OCI-LY7 (cell line): Measurements from ENCODE around the gene PCED1B. TPM values are rescaled to one million over a fixed set of nuclear protein-coding genes. Genes with fewer than 3 reads are reported as not detected.

ENCODE experiments used
- BruUV-seq: library from RNA; stranded (reverse); fragments of 400-500 nt; replicated peaks from 2 replicates; lab custom pipeline; 2021; lab: Mats Ljungman, UMichigan
- CTCF ChIA-PET: fragments of 300-600 bp; sonication (Branson Sonifier 250); formaldehyde crosslinking; loops from one replicate; lab custom pipeline; 2022; ENCODE audit warnings: antibody characterized with exemption; ENCODE audit not compliant: unreplicated experiment; lab: Charles Lee
- POLR2A ChIA-PET: fragments of 300-600 bp; sonication (Branson Sonifier 250); formaldehyde crosslinking; loops from one replicate; lab custom pipeline; 2022; ENCODE audit warnings: antibody characterized with exemption; lab: Charles Lee
- DNase-seq: peaks from one replicate; pipeline ENCODE4 v3.0.0-alpha.2; 2015; ENCODE audit warnings: low spot score
- H2AFZ ChIP-seq: fragments of 200-600 bp; sonication (generic), shearing (Covaris generic); 2 replicates; pipeline ENCODE4 v1.6.1; 2014; ENCODE audit warnings: mild to moderate bottlenecking, antibody characterized with exemption, low read length, moderate library complexity
- H3K27ac ChIP-seq: fragments of 200-600 bp; sonication (generic); 2 replicates; pipeline ENCODE4 v1.5.1; 2014; ENCODE audit warnings: mixed run types, low read depth, mild to moderate bottlenecking, moderate library complexity, low read length, inconsistent platforms; ENCODE audit not compliant: poor library complexity, severe bottlenecking
- H3K36me3 ChIP-seq: fragments of 200-600 bp; sonication (generic); 2 replicates; pipeline ENCODE4 v1.6.1; 2014; ENCODE audit warnings: mild to moderate bottlenecking, antibody characterized with exemption, low read length, moderate library complexity, mixed read lengths; ENCODE audit not compliant: insufficient read depth
- H3K4me1 ChIP-seq: fragments of 200-600 bp; sonication (generic); 2 replicates; pipeline ENCODE4 v1.5.1; 2014; ENCODE audit warnings: mild to moderate bottlenecking, low read length; ENCODE audit not compliant: insufficient read depth, poor library complexity, severe bottlenecking
- H3K4me2 ChIP-seq: fragments of 200-600 bp; sonication (generic); 2 replicates; pipeline ENCODE4 v1.6.1; 2014; ENCODE audit warnings: mild to moderate bottlenecking, low read length
- H3K4me3 ChIP-seq: fragments of 200-600 bp; sonication (generic); 2 replicates; pipeline ENCODE4 v1.5.1; 2014; ENCODE audit warnings: mild to moderate bottlenecking, low read depth, low read length; ENCODE audit not compliant: poor library complexity, severe bottlenecking
- H3K79me2 ChIP-seq: fragments of 200-600 bp; sonication (generic); 2 replicates; pipeline ENCODE4 v1.6.1; 2016; ENCODE audit warnings: low read depth, mild to moderate bottlenecking, low read length, moderate library complexity, mixed read lengths; ENCODE audit not compliant: insufficient read depth
- H3K9me2 ChIP-seq: fragments of 200-600 bp; sonication (generic); 2 replicates; pipeline ENCODE4 v1.6.1; 2016; ENCODE audit warnings: mild to moderate bottlenecking, low read length, mixed read lengths; ENCODE audit not compliant: insufficient read depth
- H3K9me3 ChIP-seq: fragments of 200-600 bp; sonication (generic); 2 replicates; pipeline ENCODE4 v1.6.1; 2014; ENCODE audit warnings: mild to moderate bottlenecking, mixed run types, low read length, mixed read lengths
- H4K20me1 ChIP-seq: fragments of 200-600 bp; sonication (generic); 2 replicates; pipeline ENCODE4 v1.6.1; 2014; ENCODE audit warnings: mild to moderate bottlenecking, antibody characterized with exemption, low read length, moderate library complexity, mixed read lengths; ENCODE audit not compliant: insufficient read depth
- CTCF ChIP-seq: fragments of 200-600 bp; sonication (generic); conservative IDR thresholded peaks from 2 replicates; pipeline ENCODE4 v1.5.1; 2014; ENCODE audit warnings: mild to moderate bottlenecking, antibody characterized with exemption, low read length, moderate library complexity, mixed read lengths
- EZH2phosphoT487 ChIP-seq: fragments of 200-600 bp; sonication (generic); IDR thresholded peaks from 2 replicates; pipeline ENCODE4 v1.6.1; 2018; ENCODE audit warnings: low read depth, borderline replicate concordance, mild to moderate bottlenecking, mixed run types, antibody characterized with exemption, low read length, moderate library complexity, mixed read lengths
- intact Hi-C: fragments of 100-400 bp; cut with micrococcal nuclease; formaldehyde crosslinking; loops from one replicate; pipeline ENCODE4 v1.10.0; 2022; ENCODE audit not compliant: unreplicated experiment
- total RNA-seq, 2 experiments: library from RNA; depleted of rRNA in 1 of 2; stranded (reverse); fragments of >200 nt in 1 of 2; shearing (Covaris generic) in 1 of 2; gene quantifications; 2 replicates each; pipeline ENCODE4 v1.2.3, GENCODE V29; 2014 to 2022

Gene PCED1B
- total RNA-seq, 2 experiments from 2014 or later, result 8.4 to 24.3 TPM

GRCh38 chr12:47071241-47071852 is 8.1 kb upstream of the PCED1B start:
- H3K4me2 ChIP-seq, result no peak overlapping the region
- no peak for TF ChIP-seq EZH2phosphoT487
- TF ChIP-seq CTCF, result peak; percentile 82
- H3K79me2 ChIP-seq, result no peaks in the 10 kb centered on the region
- peak; percentile 37 for DNase-seq
- no peaks in the 10 kb centered on the region for H3K9me2 ChIP-seq
- H3K4me1 ChIP-seq, result no peaks in the 10 kb centered on the region
- H3K4me3 ChIP-seq, result no peak overlapping the region
- no peaks in the 10 kb centered on the region for H3K9me3 ChIP-seq
- intact Hi-C loops, result loop anchor here (5.0 kb wide), 1 partner anchor 326 kb away; no protein-coding TSS in a partner anchor
- no peak overlapping the region for H2AFZ ChIP-seq
- no peak overlapping the region for H3K27ac ChIP-seq
- H3K36me3 ChIP-seq, result no peaks in the 10 kb centered on the region
- no TSS peak for BruUV-seq
- CTCF ChIA-PET, result no interaction called here
- H4K20me1 ChIP-seq, result no peaks in the 10 kb centered on the region
- POLR2A ChIA-PET, result interaction anchor here (0.6 to 1.5 kb wide), 4 partner anchors 72 to 391 kb away, joined by 3 to 6 read pairs (median 4); no protein-coding TSS in a partner anchor

GRCh38 chr12:47073951-47074350 is 5.5 kb upstream of the PCED1B start:
- Histone ChIP-seq H4K20me1 (no peaks in the 10 kb centered on the region), H3K4me2 (no peak overlapping the region), H3K79me2 (no peaks in the 10 kb centered on the region), H3K4me1 (no peaks in the 10 kb centered on the region), H3K27ac (no peak overlapping the region), H2AFZ (no peak overlapping the region), H3K9me3 (no peaks in the 10 kb centered on the region), H3K36me3 (no peaks in the 10 kb centered on the region), H3K9me2 (no peaks in the 10 kb centered on the region), H3K4me3 (no peak overlapping the region)
- no peak for TF ChIP-seq EZH2phosphoT487
- TF ChIP-seq CTCF, result no peak
- ChIA-PET POLR2A (interaction anchor here (1.1 kb wide), 1 partner anchor 72 kb away, joined by 3 read pairs; no protein-coding TSS in a partner anchor), CTCF (no interaction called here)
- BruUV-seq, result no TSS peak
- no peak for DNase-seq
- intact Hi-C loops, result loop anchor here (5.0 kb wide), 1 partner anchor 323 kb away; no protein-coding TSS in a partner anchor

- H3K27ac ChIP-seq, result no peak overlapping the region
- no peaks in the 10 kb centered on the region for H3K36me3 ChIP-seq
- no peaks in the 10 kb centered on the region for H3K79me2 ChIP-seq
- BruUV-seq, result no TSS peak
- H2AFZ ChIP-seq, result no peak overlapping the region
- ChIA-PET POLR2A (interaction anchor here (0.6 to 1.1 kb wide), 2 partner anchors 71 to 1355 kb away, joined by 3 read pairs; no protein-coding TSS in a partner anchor), CTCF (no interaction called here)
- TF ChIP-seq CTCF (no peak), EZH2phosphoT487 (no peak)
- no peaks in the 10 kb centered on the region for H3K4me1 ChIP-seq
- H3K4me2 ChIP-seq, result no peak overlapping the region
- no peak for DNase-seq
- intact Hi-C loops, result loop anchor here (5.0 kb wide), 2 partner anchors 42 to 323 kb away; no protein-coding TSS in a partner anchor
- no peaks in the 10 kb centered on the region for H3K9me3 ChIP-seq
- H4K20me1 ChIP-seq, result no peaks in the 10 kb centered on the region
- no peak overlapping the region for H3K4me3 ChIP-seq
- H3K9me2 ChIP-seq, result no peaks in the 10 kb centered on the region
Observed at GRCh38 chr12:47074757-47075156, 4.7 kb upstream of the PCED1B start.
